MCF 10A (cell line): ENCODE results near the gene EPHB1. TPM values are rescaled to one million over a fixed set of nuclear protein-coding genes. Genes with fewer than 3 reads are reported as not detected.
"Not testable (repeated sequence)": the region's sequence is repeated elsewhere in the genome, so short reads cannot be mapped to it uniquely, and the experiment has no call there.

Experiments used
- BruUV-seq: library from RNA; stranded (reverse); fragments of 400-500 nt; replicated peaks from 2 replicates; lab custom pipeline; 2021; lab: Mats Ljungman, UMichigan
- CTCF ChIA-PET: fragments of 300-600 bp; sonication (Branson Sonifier 250); formaldehyde crosslinking; extraction: SDS; loops from one replicate; lab custom pipeline; 2021; ENCODE audit warnings: antibody characterized with exemption, inconsistent platforms; lab: Yijun Ruan, JAX
- POLR2A ChIA-PET: fragments of 300-600, 350-650 bp; sonication (Branson Sonifier 250); formaldehyde crosslinking; extraction: SDS; loops from one replicate; lab custom pipeline; 2020; ENCODE audit warnings: antibody characterized with exemption, inconsistent platforms; lab: Yijun Ruan, JAX
- DNase-seq: peaks from one replicate; pipeline ENCODE4 v3.0.0-alpha.2; 2018; ENCODE audit not compliant: unreplicated experiment
- H3K27ac Mint-ChIP-seq: one replicate; pipeline ENCODE4 v1.8.0; 2022; ENCODE audit warnings: mild to moderate bottlenecking, low read depth, mixed read lengths; ENCODE audit not compliant: unreplicated experiment
- H3K27me3 Mint-ChIP-seq: one replicate; pipeline ENCODE4 v1.8.0; 2022; ENCODE audit warnings: mixed read lengths; ENCODE audit not compliant: insufficient read depth, unreplicated experiment
- H3K36me3 Mint-ChIP-seq: one replicate; pipeline ENCODE4 v1.8.0; 2022; ENCODE audit warnings: mild to moderate bottlenecking, moderate library complexity, mixed read lengths; ENCODE audit not compliant: insufficient read depth, unreplicated experiment
- H3K4me1 Mint-ChIP-seq: one replicate; pipeline ENCODE4 v1.8.0; 2022; ENCODE audit warnings: mixed read lengths; ENCODE audit not compliant: insufficient read depth, unreplicated experiment
- H3K4me3 Mint-ChIP-seq: one replicate; pipeline ENCODE4 v1.8.0; 2022; ENCODE audit warnings: mild to moderate bottlenecking, moderate library complexity, mixed read lengths; ENCODE audit not compliant: unreplicated experiment
- H3K9me3 Mint-ChIP-seq: one replicate; pipeline ENCODE4 v1.8.0; 2022; ENCODE audit warnings: mixed read lengths; ENCODE audit not compliant: unreplicated experiment
- intact Hi-C: fragments of 100-400 bp; cut with micrococcal nuclease; formaldehyde crosslinking; loops from 2 replicates; pipeline ENCODE4 v1.14.1; 2022
- total RNA-seq: library from RNA; stranded (reverse); gene quantifications from 2 replicates; pipeline ENCODE4 v1.2.3, GENCODE V29; 2022
- TF ChIP-seq, protein P1 (sequence below): fragments of 200-600 bp; IDR thresholded peaks from one replicate; pipeline ENCODE4 v1.8.0; 2022; ENCODE audit warnings: antibody characterized with exemption, mild to moderate bottlenecking; ENCODE audit not compliant: unreplicated experiment

Gene EPHB1
- total RNA-seq, 1 experiment from 2014 or later: not detected

DNA sequence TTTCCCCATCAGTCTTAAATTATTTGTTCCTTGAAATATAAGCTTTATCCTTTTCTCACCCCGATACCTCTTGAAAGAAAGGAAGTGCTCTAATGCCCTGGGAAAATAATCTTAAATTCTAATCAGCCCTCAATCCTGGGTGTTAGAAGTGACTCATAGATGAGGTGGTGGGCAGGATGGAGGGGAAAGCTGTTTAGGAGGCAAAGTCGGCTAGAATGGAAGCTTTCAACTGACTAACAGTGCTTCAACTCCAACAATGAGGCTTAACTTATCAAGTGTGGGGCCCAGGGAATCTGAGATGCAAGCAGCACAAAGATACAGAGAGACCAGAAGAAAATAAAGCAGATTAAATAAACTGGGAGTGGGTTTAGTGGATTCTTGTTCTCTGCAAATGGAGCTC, 175.8 kb downstream of the EPHB1 start:
- H3K9me3 Mint-ChIP-seq: peaks cover 40% of the 10 kb centered on the region
- POLR2A ChIA-PET: no interaction called here
- no TSS peak for BruUV-seq
- no peak overlapping the region for H3K4me3 Mint-ChIP-seq
- no peak for DNase-seq
- H3K36me3 Mint-ChIP-seq: peaks cover 6% of the 10 kb centered on the region
- TF ChIP-seq, protein P1, sequence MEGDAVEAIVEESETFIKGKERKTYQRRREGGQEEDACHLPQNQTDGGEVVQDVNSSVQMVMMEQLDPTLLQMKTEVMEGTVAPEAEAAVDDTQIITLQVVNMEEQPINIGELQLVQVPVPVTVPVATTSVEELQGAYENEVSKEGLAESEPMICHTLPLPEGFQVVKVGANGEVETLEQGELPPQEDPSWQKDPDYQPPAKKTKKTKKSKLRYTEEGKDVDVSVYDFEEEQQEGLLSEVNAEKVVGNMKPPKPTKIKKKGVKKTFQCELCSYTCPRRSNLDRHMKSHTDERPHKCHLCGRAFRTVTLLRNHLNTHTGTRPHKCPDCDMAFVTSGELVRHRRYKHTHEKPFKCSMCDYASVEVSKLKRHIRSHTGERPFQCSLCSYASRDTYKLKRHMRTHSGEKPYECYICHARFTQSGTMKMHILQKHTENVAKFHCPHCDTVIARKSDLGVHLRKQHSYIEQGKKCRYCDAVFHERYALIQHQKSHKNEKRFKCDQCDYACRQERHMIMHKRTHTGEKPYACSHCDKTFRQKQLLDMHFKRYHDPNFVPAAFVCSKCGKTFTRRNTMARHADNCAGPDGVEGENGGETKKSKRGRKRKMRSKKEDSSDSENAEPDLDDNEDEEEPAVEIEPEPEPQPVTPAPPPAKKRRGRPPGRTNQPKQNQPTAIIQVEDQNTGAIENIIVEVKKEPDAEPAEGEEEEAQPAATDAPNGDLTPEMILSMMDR: no peak
- no peaks in the 10 kb centered on the region for H3K4me1 Mint-ChIP-seq
- no peak overlapping the region for H3K27ac Mint-ChIP-seq
- CTCF ChIA-PET: interaction anchor here (0.5 kb wide), 1 partner anchor 36 kb away, joined by 3 read pairs; no protein-coding TSS in a partner anchor
- intact Hi-C loops: no loop called here
- H3K27me3 Mint-ChIP-seq: no peaks in the 10 kb centered on the region

DNA sequence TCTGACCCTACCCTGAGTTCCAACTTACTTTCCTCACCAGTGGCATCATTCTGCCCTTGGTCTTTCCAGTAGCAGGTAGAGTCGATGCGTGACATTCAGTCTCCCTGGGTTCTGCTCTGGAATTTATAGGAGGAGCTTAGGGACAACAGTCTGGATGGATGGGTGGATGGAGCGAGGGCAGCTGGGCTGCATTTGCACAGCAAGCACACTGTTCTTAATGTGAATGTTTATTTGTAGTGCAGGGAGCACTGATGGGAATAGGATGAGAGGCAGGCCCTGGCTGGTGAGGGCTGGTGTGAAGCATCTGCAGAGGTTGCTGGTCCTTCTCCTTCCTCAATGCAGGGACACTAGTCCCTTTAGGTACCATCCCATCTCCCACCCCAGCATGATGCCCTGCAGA, 176.2 kb downstream of the EPHB1 start:
- Mint-ChIP-seq H3K9me3 (peaks cover 41% of the 10 kb centered on the region), H3K4me3 (no peak overlapping the region), H3K27me3 (no peaks in the 10 kb centered on the region), H3K4me1 (no peaks in the 10 kb centered on the region), H3K36me3 (peaks cover 6% of the 10 kb centered on the region), H3K27ac (no peak overlapping the region)
- BruUV-seq: no TSS peak
- CTCF ChIA-PET: interaction anchor here (0.5 kb wide), 1 partner anchor 35 kb away, joined by 3 read pairs; no protein-coding TSS in a partner anchor
- DNase-seq: no peak
- intact Hi-C loops: no loop called here
- POLR2A ChIA-PET: no interaction called here
- TF ChIP-seq, protein P1: no peak

DNA sequence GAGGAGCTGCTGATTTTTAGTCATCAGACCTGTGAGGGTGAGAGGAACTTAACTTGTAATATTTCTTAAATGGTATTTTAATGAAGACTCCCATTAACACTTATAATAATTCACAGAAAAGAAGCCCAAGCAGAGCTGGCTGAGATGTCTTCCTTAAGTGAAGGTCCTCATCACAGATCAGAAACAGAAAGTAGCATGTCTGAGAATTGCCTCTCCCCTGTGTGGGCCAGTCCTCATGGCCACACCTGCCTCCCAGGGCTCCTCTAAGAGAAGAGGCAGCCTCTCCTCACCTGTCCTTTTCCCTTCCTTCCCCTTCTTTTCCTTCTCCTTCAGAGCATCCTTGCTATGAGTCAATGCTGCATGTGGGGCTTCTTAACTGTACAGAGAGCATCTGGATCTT, 176.8 kb downstream of the EPHB1 start:
- intact Hi-C loops: not testable (repeated sequence)

DNA sequence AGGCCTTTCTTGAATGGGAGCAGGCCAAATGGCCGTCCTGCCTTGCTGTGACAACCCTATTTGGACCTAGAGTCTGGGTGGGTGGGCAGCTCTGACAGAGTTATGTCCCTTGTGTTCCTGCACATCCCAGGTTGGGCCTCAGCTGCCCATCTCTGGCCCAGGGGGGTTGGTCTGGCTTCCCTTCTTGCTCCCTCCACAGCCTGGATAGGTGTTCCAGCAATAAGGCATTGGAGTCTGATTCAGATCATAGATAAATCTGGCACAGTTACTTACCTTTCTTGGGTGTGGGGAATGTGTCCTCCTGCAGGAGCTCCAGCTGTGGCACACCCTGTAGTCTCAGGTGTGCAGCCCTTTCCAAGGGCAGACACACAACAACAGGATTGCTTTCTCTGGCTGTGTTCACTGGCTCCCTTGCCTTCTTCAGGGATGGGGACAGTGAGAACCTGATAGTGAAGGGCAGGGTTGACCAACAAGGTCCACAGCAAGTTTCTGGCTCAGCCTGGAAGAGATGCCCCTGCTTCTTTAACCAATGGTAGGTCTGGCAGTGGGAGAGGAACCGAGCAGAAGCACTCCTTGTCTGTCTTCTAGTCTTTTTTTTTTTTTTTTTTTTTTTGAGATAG, 177.9 kb downstream of the EPHB1 start:
- peaks cover 6% of the 10 kb centered on the region for H3K36me3 Mint-ChIP-seq
- ChIA-PET POLR2A (no interaction called here), CTCF (no interaction called here)
- no TSS peak for BruUV-seq
- peaks cover 48% of the 10 kb centered on the region for H3K9me3 Mint-ChIP-seq
- H3K4me1 Mint-ChIP-seq: no peaks in the 10 kb centered on the region
- no peak overlapping the region for H3K27ac Mint-ChIP-seq
- H3K27me3 Mint-ChIP-seq: no peaks in the 10 kb centered on the region
- DNase-seq: no peak
- H3K4me3 Mint-ChIP-seq: no peak overlapping the region
- intact Hi-C loops: no loop called here
- TF ChIP-seq, protein P1: no peak

More for the DNA sequence above, 176.8 kb downstream of the EPHB1 start:
- H3K27me3 Mint-ChIP-seq, CTCF ChIA-PET, H3K27ac Mint-ChIP-seq, H3K4me1 Mint-ChIP-seq, BruUV-seq, H3K36me3 Mint-ChIP-seq, POLR2A ChIA-PET, H3K4me3 Mint-ChIP-seq, DNase-seq: not testable (repeated sequence)
- peaks cover 44% of the 10 kb centered on the region for H3K9me3 Mint-ChIP-seq
